Keratinocyte (primary cell): ENCODE results near the gene NUP43. TPM values are rescaled to one million over a fixed set of nuclear protein-coding genes. Genes with fewer than 3 reads are reported as not detected.

Experiments
- DNase-seq: peaks from one replicate; pipeline ENCODE4 v3.0.0-alpha.2; 2011; ENCODE audit warnings: low read depth, missing footprints, low spot score
- FAIRE-seq: peaks from 2 replicates; lab custom pipeline; 2011; peaks lifted over from hg19 to GRCh38; lab: Jason Lieb, UNC
- H2AFZ ChIP-seq: 2 replicates; pipeline ENCODE4 v1.6.0; 2012; ENCODE audit warnings: low read length, control low read depth, inconsistent platforms; ENCODE audit not compliant: control insufficient read depth
- H3K27ac ChIP-seq: 2 replicates; pipeline ENCODE4 v1.5.1; 2011; ENCODE audit warnings: low read length; ENCODE audit not compliant: control insufficient read depth, insufficient read depth
- H3K27me3 ChIP-seq: 3 replicates; pipeline ENCODE4 v1.6.0; 2011; ENCODE audit warnings: low read length; ENCODE audit not compliant: control insufficient read depth, insufficient read depth; ENCODE audit errors: extremely low read depth
- H3K36me3 ChIP-seq, 2 experiments: 2 replicates in 1 of 2; 3 replicates in 1 of 2; pipeline ENCODE4 v1.5.1; 2011; ENCODE audit warnings: low read length in 2 of 2, mild to moderate bottlenecking in 1 of 2; ENCODE audit not compliant: control insufficient read depth in 2 of 2, insufficient read depth in 2 of 2; ENCODE audit errors: extremely low read depth in 1 of 2
- H3K4me1 ChIP-seq: 3 replicates; pipeline ENCODE4 v1.5.1; 2011; ENCODE audit warnings: low read length; ENCODE audit not compliant: control insufficient read depth, insufficient read depth; ENCODE audit errors: extremely low read depth
- H3K4me2 ChIP-seq: 3 replicates; pipeline ENCODE4 v1.6.0; 2011; ENCODE audit warnings: low read depth, low read length; ENCODE audit not compliant: control insufficient read depth, insufficient read depth; ENCODE audit errors: extremely low read depth
- H3K4me3 ChIP-seq, 3 experiments: fragments of 200-600 bp in 1 of 3; sonication (generic) in 1 of 3; 2 replicates in 2 of 3; 3 replicates in 1 of 3; pipeline ENCODE4 v1.5.1; 2011 to 2016; ENCODE audit warnings: low read length in 3 of 3, mild to moderate bottlenecking in 3 of 3, control low read depth in 2 of 3, inconsistent platforms in 1 of 3, low read depth in 1 of 3, mixed read lengths in 1 of 3, mixed run types in 1 of 3, moderate library complexity in 1 of 3; ENCODE audit not compliant: control insufficient read depth in 2 of 3, insufficient read depth in 2 of 3; ENCODE audit errors: extremely low read depth in 1 of 3
- H3K79me2 ChIP-seq: 2 replicates; pipeline ENCODE4 v1.6.0; 2012; ENCODE audit warnings: low read length; ENCODE audit not compliant: control insufficient read depth, insufficient read depth
- H3K9ac ChIP-seq: 3 replicates; pipeline ENCODE4 v1.6.0; 2011; ENCODE audit warnings: low read length; ENCODE audit not compliant: control insufficient read depth, insufficient read depth; ENCODE audit errors: extremely low read depth
- H3K9me1 ChIP-seq: 3 replicates; pipeline ENCODE4 v1.6.0; 2011; ENCODE audit warnings: low read length; ENCODE audit not compliant: control insufficient read depth, insufficient read depth; ENCODE audit errors: extremely low read depth
- H3K9me3 ChIP-seq: 2 replicates; pipeline ENCODE4 v1.5.1; 2012; ENCODE audit warnings: low read depth, low read length; ENCODE audit not compliant: control insufficient read depth
- H4K20me1 ChIP-seq: 3 replicates; pipeline ENCODE4 v1.6.0; 2011; ENCODE audit warnings: low read length; ENCODE audit not compliant: control insufficient read depth, insufficient read depth; ENCODE audit errors: extremely low read depth
- CTCF ChIP-seq, 3 experiments: IDR thresholded peaks in 1 of 3; conservative IDR thresholded peaks in 1 of 3; optimal IDR thresholded peaks in 1 of 3; 2 replicates in 2 of 3; 3 replicates in 1 of 3; pipeline versions ENCODE3 to v1.5.1; 2011; ENCODE audit warnings: low read length in 3 of 3, mild to moderate bottlenecking in 3 of 3, moderate library complexity in 2 of 3, control low read depth in 1 of 3, inconsistent platforms in 1 of 3; ENCODE audit not compliant: insufficient read depth in 2 of 3; ENCODE audit errors: extremely low read depth in 1 of 3
- EZH2 ChIP-seq: IDR thresholded peaks from one replicate; pipeline ENCODE4 v1.6.1; 2012; ENCODE audit warnings: inconsistent platforms, mild to moderate bottlenecking, low read length, moderate library complexity
- dilution Hi-C: fragments of 300-500 bp; cut with MboI; formaldehyde crosslinking; loops from one replicate; pipeline ENCODE4 v1.7.0; 2020; ENCODE audit warnings: low sequenced_read_pairs; ENCODE audit not compliant: extremely low pct_ligation_motif_present
- polyA plus RNA-seq, 5 experiments: library from polyadenylated mRNA; depleted of rRNA in 3 of 5; stranded (reverse) in 3 of 5; stranded (forward) in 1 of 5; unstranded in 1 of 5; fragments of >200 nt; gene quantifications; 1 replicate in 1 of 5; 2 replicates in 3 of 5; 3 replicates in 1 of 5; pipeline versions ENCODE4 v1.2.1 to v1.2.3, GENCODE V29; 2011 to 2012; ENCODE audit warnings: missing spikeins in 2 of 5, low read depth in 1 of 5, low replicate concordance in 1 of 5

The NUP43 gene
- polyA plus RNA-seq, 1 donor (not counting 4 experiments of a cell fraction or from before 2014, with no cell fraction given): 33.8 TPM

DNA sequence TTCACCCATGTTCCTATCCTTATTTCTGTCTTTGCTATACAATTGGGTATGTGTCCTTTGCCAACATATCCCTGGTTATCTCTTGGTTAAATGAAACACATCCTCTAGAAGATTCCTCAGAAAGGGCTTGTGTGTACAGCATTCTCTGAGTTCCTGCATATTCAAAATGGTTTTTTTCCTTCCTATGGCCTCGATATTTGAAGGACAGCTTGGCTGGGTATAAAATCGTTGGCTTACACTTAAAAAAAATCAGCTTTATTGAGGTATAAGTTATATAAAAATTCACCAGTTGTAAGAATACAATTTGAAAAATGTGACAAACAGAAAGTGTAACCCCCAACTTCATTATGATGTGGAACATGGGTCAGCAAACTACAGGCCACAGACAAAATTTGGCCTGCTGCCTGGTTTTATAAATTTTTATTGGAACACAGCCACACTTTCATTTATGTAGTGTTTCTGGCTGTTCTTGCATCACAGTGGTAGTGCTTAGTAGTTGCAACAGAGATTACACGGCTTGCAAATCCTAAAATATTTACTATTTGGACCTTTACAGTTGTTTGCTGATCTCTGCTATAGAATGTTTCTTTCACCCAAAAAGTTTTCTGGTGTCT, 19.9 kb upstream of the NUP43 start:
- dilution Hi-C loops: no loop called here
- H3K79me2 ChIP-seq: peaks cover 64% of the 10 kb centered on the region
- no peak overlapping the region for H3K4me3 ChIP-seq
- no peak overlapping the region for H3K4me2 ChIP-seq
- no peak for DNase-seq
- no peak overlapping the region for H2AFZ ChIP-seq
- no peak overlapping the region for H3K9ac ChIP-seq
- no peak overlapping the region for H3K27ac ChIP-seq
- no peak for FAIRE-seq
- H4K20me1 ChIP-seq: no peaks in the 10 kb centered on the region
- H3K36me3 ChIP-seq: peaks cover 0 to 2% of the 10 kb centered on the region in 2 experiments
- TF ChIP-seq CTCF (optimal IDR thresholded peaks at IDR 0.05 in 1 of 3, IDR thresholded peaks at IDR 0.05 in 1 of 3, conservative IDR thresholded peaks at IDR 0.05 in 1 of 3; ENCODE audit: extremely low read depth in 1 of 3, insufficient read depth in 2 of 3, low read length in 3 of 3) (no peak), EZH2 (no peak)
- H3K9me1 ChIP-seq: no peaks in the 10 kb centered on the region
- peaks cover 2% of the 10 kb centered on the region for H3K9me3 ChIP-seq
- H3K4me1 ChIP-seq: no peaks in the 10 kb centered on the region
- no peaks in the 10 kb centered on the region for H3K27me3 ChIP-seq

DNA sequence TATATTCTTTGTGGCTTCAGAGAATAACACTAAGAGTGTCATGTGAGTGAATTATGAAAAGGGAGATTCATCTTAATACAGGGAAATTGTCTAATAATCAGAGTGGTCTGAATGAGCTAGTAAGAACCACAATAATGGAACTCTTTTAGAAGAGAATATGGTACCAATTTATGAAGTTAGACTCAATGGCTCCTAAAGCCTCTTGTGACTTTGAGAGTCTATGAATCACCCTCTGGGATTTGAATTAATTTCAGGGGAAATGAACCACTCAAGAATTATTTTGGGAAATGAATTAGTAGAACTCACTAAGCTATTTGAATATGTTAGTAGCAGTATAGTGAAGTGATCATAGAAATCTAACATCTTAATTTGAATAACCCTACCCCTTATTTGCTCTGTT, 17.5 kb upstream of the NUP43 start:
- H3K79me2 ChIP-seq: peaks cover 76% of the 10 kb centered on the region
- dilution Hi-C loops: no loop called here

More for the DNA sequence above, 17.5 kb upstream of the NUP43 start:
- no peak overlapping the region for H3K4me3 ChIP-seq
- TF ChIP-seq CTCF (optimal IDR thresholded peaks at IDR 0.05 in 1 of 3, IDR thresholded peaks at IDR 0.05 in 1 of 3, conservative IDR thresholded peaks at IDR 0.05 in 1 of 3; ENCODE audit: extremely low read depth in 1 of 3, insufficient read depth in 2 of 3, low read length in 3 of 3): no peak
- no peak for TF ChIP-seq EZH2
- H3K27me3 ChIP-seq: no peaks in the 10 kb centered on the region
- H3K36me3 ChIP-seq: peaks cover 0 to 2% of the 10 kb centered on the region in 2 experiments
- DNase-seq (no peak), FAIRE-seq (no peak)
- H3K9me3 ChIP-seq: peaks cover 2% of the 10 kb centered on the region
- no peak overlapping the region for H3K4me2 ChIP-seq
- no peak overlapping the region for H2AFZ ChIP-seq
- no peaks in the 10 kb centered on the region for H3K4me1 ChIP-seq
- H3K9ac ChIP-seq: no peak overlapping the region
- no peak overlapping the region for H3K27ac ChIP-seq
- H3K9me1 ChIP-seq: no peaks in the 10 kb centered on the region
- no peaks in the 10 kb centered on the region for H4K20me1 ChIP-seq
